GM18505 (cell line): ENCODE data around the gene CWC25.
A peak's percentile ranks its signal among the peaks of the same experiment; 100 is the strongest.
"Not testable (repeated sequence)": the region's sequence is repeated elsewhere in the genome, so short reads cannot be mapped to it uniquely, and the experiment has no call there.

Experiments
- ATAC-seq: cut with Tn5 transposase; IDR thresholded peaks from one replicate; pipeline ENCODE4 v1.9.1; 2021; ENCODE audit not compliant: unreplicated experiment
- POLR2A ChIP-seq: IDR thresholded peaks from 4 replicates; pipeline ENCODE4 v1.6.1; 2011; ENCODE audit warnings: borderline replicate concordance; ENCODE audit not compliant: insufficient read depth, insufficient read length; ENCODE audit errors: extremely low read depth

CWC25 gene

GRCh38 chr17:38789185-38789584 lies 35.9 kb downstream of the CWC25 start:
- no peak for TF ChIP-seq POLR2A
- ATAC-seq: no peak

GRCh38 chr17:38787999-38788398 lies 37.1 kb downstream of the CWC25 start:
- ATAC-seq: not testable (repeated sequence)

DNA sequence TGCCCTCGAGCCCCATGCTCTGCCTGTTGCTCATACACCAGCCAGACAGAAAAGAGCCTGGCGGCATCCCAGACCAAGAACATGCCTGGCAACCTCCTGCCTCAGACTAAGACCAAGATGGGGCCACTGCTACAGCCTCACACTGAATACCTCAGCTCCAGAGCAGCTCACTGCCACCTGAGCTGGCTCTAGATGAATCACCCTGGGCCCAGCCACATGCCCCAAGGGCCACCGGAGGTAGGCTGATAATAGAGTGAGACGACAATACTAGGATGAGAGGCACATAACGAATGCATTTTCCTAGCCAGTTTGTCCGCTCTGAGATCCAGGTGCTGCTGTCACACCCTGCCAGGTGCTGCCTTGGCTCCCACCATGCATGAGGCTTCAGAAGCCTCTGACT lies 38.7 kb downstream of the CWC25 start:
- TF ChIP-seq POLR2A: no peak

GRCh38 chr17:38783227-38783626 lies 41.9 kb downstream of the CWC25 start:
- TF ChIP-seq POLR2A: no peak
- ATAC-seq: no peak

More for the DNA sequence above, 38.7 kb downstream of the CWC25 start:
- ATAC-seq: no peak

DNA sequence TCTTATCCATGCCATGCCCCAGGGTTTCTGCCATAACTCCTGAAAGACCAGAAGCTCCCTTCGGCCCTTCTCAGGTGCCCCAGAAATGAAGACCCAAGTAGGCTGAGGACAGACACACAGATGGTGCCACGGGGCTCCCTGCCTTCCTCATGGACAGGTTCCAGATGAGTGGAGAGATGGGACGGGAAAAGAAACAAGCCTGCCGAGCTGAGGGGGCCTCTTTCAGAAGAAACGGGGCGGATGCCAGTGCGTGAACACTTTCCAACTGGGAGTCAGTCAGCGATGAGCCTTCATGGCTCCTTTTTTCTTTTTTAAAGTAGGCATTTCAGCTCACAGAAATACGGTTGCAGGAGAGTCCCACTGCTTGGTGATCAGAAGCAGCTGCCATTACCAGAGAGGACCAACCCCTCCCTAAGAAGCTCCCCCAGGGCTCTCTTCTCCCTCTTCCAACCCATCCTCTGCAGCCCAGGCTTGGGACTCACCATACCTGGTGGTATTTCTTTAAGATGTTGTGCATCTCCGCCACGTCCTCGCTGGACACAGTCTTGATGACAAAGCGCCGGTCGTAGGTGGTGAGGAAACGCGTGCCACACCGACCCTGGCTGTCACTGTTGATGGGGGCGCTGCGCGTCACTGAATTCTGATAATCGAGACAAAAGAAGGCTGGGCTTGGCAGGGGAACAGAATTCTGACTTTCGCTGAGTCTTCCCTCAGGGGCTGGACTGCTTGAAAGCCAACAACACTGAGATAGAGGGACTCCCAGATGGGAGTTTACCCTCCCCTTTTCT lies 45.0 kb downstream of the CWC25 start:
- ATAC-seq: no peak
- TF ChIP-seq POLR2A: no peak

DNA sequence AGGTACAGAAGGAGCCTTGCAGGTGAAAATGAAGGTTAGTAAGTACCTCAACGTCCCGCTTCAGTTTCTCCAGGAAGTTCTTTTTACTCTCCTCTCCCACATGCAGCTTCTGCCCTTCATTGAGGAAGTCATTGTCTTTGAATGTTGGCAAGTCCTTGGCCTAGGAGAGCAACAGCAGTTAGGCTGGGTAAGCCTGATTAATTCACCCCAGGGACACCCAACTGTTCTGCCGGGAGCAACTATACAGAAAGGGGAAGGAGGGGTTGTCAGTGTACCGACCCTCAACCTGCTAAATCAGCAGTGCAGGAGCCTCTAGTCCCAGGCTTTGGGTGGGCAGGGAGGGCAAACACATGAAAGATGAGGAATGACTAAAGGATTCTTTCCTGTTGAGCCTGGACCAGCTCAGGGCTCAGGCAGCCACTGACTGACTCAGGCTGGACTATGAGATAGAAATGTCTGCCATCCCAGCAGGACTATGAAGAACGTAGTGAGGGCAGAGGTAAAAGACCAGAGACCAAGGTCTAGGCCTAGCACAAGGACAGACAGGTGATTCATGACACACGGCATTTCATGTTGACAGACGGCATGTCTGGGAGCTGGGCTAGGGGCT lies 47.4 kb downstream of the CWC25 start:
- no peak for TF ChIP-seq POLR2A
- ATAC-seq: no peak

DNA sequence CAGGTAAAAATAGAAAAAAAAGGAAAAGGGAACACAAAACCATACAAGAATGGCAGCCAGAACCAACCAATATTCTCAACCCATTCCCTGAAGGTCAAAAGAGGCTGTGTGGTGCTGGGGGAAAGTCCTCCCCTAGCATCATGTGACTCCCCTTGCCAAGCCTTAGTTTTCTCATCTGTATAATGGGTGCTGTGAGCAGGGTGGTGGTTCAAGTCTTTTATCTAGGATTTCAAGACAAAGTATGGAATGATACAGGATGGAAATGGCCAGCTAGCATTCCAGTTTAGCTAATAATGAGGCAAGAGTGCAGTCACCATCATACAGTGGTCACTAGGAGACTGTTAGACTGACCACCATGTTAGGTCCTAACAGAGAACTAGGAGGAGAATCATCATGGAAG lies 51.9 kb downstream of the CWC25 start:
- TF ChIP-seq POLR2A: no peak
- ATAC-seq: no peak

DNA sequence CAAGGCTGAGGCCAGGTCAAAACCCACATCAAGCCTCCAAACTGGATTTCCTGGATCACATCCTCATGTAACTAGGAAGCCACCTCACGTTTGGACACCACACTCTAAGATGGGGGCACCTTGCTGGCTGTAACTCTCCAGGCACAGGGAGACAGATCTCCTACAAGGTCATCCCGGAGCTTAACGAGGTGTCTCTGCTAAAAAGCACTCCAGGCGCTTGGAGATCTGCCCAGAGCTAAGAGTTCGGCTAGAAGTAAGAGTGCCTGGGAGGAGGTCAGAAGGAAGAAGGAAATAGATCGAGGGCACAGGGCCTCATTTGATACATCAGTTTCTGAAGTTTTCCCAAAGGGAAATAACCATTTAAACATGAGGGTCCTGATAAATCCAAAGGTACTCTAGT lies 56.7 kb downstream of the CWC25 start:
- no peak for ATAC-seq
- TF ChIP-seq POLR2A: no peak

GRCh38 chr17:38766341-38766740 lies 58.8 kb downstream of the CWC25 start:
- ATAC-seq: no peak
- TF ChIP-seq POLR2A: no peak

- no peak for ATAC-seq
- no peak for TF ChIP-seq POLR2A
Measured at GRCh38 chr17:38762231-38762630, 62.9 kb downstream of the CWC25 start.

- no peak for TF ChIP-seq POLR2A
- ATAC-seq: no peak
Measured at GRCh38 chr17:38761612-38762011, 63.5 kb downstream of the CWC25 start.

GRCh38 chr17:38753071-38753506 lies 72.0 kb downstream of the CWC25 start:
- TF ChIP-seq POLR2A: no peak
- ATAC-seq: no peak

GRCh38 chr17:38752308-38753070 lies 72.6 kb downstream of the CWC25 start, which contains the start of gene PSMB3:
PSMB3 (plus strand) TSS chr17:38752741; CDS start chr17:38752827, 86 bp downstream.
- TF ChIP-seq POLR2A: peak; percentile 73
- ATAC-seq: peak; percentile 77
